GM19099 (cell line): ENCODE results near the gene RBM20.

ENCODE experiments used
- POLR2A ChIP-seq: IDR thresholded peaks from 3 replicates; pipeline ENCODE4 v1.6.1; 2011; ENCODE audit warnings: low read depth; ENCODE audit not compliant: insufficient read length; ENCODE audit errors: extremely low read depth

The RBM20 gene

GRCh38 chr10:110851020-110851612 is 207.0 kb downstream of the RBM20 start:
- no peak for TF ChIP-seq POLR2A

GRCh38 chr10:110852255-110852896 is 208.2 kb downstream of the RBM20 start:
- no peak for TF ChIP-seq POLR2A

GRCh38 chr10:110852947-110853346 is 208.8 kb downstream of the RBM20 start:
- no peak for TF ChIP-seq POLR2A

- TF ChIP-seq POLR2A = no peak
These were observed 209.9 kb downstream of the RBM20 start for GRCh38 chr10:110853921-110854605.

GRCh38 chr10:110857265-110858171 is 213.4 kb downstream of the RBM20 start:
- TF ChIP-seq POLR2A = no peak

- no peak for TF ChIP-seq POLR2A
These were observed 214.3 kb downstream of the RBM20 start for GRCh38 chr10:110858297-110858934.

GRCh38 chr10:110859206-110859972 is 215.3 kb downstream of the RBM20 start:
- TF ChIP-seq POLR2A = no peak

- TF ChIP-seq POLR2A = no peak
These were observed 215.8 kb downstream of the RBM20 start for GRCh38 chr10:110859973-110860376.

- peak; percentile 38 for TF ChIP-seq POLR2A
These were observed 216.6 kb downstream of the RBM20 start for GRCh38 chr10:110860576-110861241.

- TF ChIP-seq POLR2A = no peak
These were observed 217.3 kb downstream of the RBM20 start for GRCh38 chr10:110861476-110861875.

GRCh38 chr10:110861930-110862649 is 218.0 kb downstream of the RBM20 start:
- no peak for TF ChIP-seq POLR2A

- no peak for TF ChIP-seq POLR2A
These were observed 218.8 kb downstream of the RBM20 start for GRCh38 chr10:110862961-110863360.

GRCh38 chr10:110863361-110863760 is 219.2 kb downstream of the RBM20 start:
- TF ChIP-seq POLR2A = no peak
